Measurements from ENCODE around the gene RASSF4.

The RASSF4 gene

DNA sequence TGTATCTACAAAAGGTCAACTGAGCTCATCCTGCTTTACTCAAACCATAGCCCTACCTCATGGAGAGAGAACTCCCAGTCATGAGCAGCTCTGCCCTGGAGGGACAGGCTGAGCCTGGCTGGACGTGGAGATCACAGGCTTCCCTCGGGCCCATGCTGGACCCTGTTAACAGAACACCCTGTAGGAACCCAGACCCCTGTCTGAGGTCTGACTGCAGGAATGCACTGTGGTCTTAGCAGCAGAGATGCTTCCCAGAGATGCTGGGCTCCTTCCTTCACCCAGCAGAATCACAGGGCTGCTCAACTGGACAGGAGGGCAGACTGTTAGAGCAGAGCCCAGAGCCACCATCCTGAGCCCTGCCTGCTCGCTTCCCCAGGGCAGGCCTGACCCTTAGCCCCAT, 47.7 kb upstream of the RASSF4 start:
- no peak for TF ChIP-seq EZH2phosphoT487 (IDR thresholded peaks at IDR 0.05; ENCODE audit: low read depth)
- TF ChIP-seq, protein P1, sequence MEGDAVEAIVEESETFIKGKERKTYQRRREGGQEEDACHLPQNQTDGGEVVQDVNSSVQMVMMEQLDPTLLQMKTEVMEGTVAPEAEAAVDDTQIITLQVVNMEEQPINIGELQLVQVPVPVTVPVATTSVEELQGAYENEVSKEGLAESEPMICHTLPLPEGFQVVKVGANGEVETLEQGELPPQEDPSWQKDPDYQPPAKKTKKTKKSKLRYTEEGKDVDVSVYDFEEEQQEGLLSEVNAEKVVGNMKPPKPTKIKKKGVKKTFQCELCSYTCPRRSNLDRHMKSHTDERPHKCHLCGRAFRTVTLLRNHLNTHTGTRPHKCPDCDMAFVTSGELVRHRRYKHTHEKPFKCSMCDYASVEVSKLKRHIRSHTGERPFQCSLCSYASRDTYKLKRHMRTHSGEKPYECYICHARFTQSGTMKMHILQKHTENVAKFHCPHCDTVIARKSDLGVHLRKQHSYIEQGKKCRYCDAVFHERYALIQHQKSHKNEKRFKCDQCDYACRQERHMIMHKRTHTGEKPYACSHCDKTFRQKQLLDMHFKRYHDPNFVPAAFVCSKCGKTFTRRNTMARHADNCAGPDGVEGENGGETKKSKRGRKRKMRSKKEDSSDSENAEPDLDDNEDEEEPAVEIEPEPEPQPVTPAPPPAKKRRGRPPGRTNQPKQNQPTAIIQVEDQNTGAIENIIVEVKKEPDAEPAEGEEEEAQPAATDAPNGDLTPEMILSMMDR (IDR thresholded peaks at IDR 0.05; ENCODE audit: low read depth, low read length) = no peak
- Histone ChIP-seq H2AFZ (ENCODE audit: low read depth, low read length) (no peak overlapping the region), H3K4me1 (ENCODE audit: low read length) (no peaks in the 10 kb centered on the region), H3K9ac (ENCODE audit: low read length) (no peak overlapping the region), H3K4me3 (ENCODE audit: low read length) (no peak overlapping the region), H3K79me2 (ENCODE audit: low read length) (no peaks in the 10 kb centered on the region), H3K36me3 (replicated peaks; ENCODE audit: low read depth, low read length) (no peaks in the 10 kb centered on the region), H3K9me3 (ENCODE audit: insufficient read depth, low read length) (no peaks in the 10 kb centered on the region), H3K27me3 (ENCODE audit: low read depth, low read length) (no peaks in the 10 kb centered on the region), H3K4me2 (ENCODE audit: low read length) (no peak overlapping the region), H4K20me1 (ENCODE audit: insufficient read depth, low read length) (no peaks in the 10 kb centered on the region), H3K27ac (ENCODE audit: low read length) (no peak overlapping the region)

DNA sequence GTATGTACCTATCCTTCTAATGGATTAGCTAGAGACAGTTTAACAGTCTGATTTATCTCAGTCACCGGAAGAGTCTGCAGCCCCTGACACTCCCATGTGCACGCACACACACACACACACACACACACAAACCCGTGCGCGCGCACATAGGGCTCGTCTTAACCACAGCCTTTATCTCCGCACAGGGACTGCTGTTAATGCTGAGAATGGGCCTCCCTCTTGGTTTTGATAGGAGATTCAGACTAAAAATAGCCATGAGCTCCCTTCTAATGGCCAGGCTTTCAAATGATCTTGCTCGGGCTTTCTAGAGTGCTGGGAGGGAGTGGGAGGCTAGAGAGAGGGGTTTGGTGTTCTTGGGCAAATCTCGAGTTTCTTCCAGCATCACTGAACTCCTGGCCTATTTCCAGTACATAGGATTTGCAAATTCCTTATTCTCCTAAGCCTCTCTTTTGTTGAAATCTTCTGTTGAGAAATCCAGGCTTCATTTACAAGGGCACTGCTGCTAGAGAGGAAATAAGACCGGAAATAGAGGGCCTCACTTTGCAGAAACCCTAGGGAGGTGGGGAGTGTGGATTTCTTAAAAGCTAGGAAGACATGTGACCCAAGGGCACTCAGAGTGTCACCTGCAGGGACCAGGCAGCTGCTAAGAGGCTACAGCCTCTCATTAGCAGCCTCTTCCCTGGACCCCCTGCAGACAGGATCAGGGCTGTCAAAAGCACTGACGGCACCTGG, 46.1 kb upstream of the RASSF4 start:
- H3K4me2 ChIP-seq (ENCODE audit: low read length) = no peak overlapping the region
- no peaks in the 10 kb centered on the region for H3K27me3 ChIP-seq (ENCODE audit: low read depth, low read length)
- no peak overlapping the region for H3K4me3 ChIP-seq (ENCODE audit: low read length)
- no peaks in the 10 kb centered on the region for H3K4me1 ChIP-seq (ENCODE audit: low read length)
- H3K36me3 ChIP-seq (replicated peaks; ENCODE audit: low read depth, low read length) = no peaks in the 10 kb centered on the region
- no peaks in the 10 kb centered on the region for H3K9me3 ChIP-seq (ENCODE audit: insufficient read depth, low read length)
- H2AFZ ChIP-seq (ENCODE audit: low read depth, low read length) = no peak overlapping the region
- no peaks in the 10 kb centered on the region for H3K79me2 ChIP-seq (ENCODE audit: low read length)
- H3K9ac ChIP-seq (ENCODE audit: low read length) = no peak overlapping the region
- no peak overlapping the region for H3K27ac ChIP-seq (ENCODE audit: low read length)
- no peaks in the 10 kb centered on the region for H4K20me1 ChIP-seq (ENCODE audit: insufficient read depth, low read length)
- TF ChIP-seq, protein P1 (IDR thresholded peaks at IDR 0.05; ENCODE audit: low read depth, low read length) = no peak
- TF ChIP-seq EZH2phosphoT487 (IDR thresholded peaks at IDR 0.05; ENCODE audit: low read depth) = no peak

DNA sequence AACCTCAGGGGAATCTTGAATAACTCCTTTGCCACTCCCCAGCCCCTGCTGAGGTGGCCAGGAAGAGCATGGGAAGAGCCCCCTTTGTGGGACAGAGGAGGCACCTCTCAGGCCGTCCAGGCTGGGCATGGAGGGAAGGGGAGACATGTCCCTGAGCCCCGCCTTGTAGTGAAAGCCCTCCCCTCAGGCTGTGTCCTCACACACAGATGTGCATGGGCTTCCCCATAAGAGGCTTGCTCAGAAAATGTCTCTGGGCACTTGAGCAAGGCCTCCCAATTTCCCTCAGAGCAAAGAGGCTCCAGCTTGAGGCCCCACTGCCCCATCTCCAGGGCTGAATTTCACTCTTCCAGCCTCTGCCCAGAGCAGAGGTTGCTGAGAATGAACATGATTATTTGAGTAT, 44.7 kb upstream of the RASSF4 start:
- H3K36me3 ChIP-seq (replicated peaks; ENCODE audit: low read depth, low read length) = no peaks in the 10 kb centered on the region
- H3K4me2 ChIP-seq (ENCODE audit: low read length) = no peak overlapping the region
- H3K4me1 ChIP-seq (ENCODE audit: low read length) = no peaks in the 10 kb centered on the region
- no peak overlapping the region for H2AFZ ChIP-seq (ENCODE audit: low read depth, low read length)
- H3K4me3 ChIP-seq (ENCODE audit: low read length) = no peak overlapping the region
- TF ChIP-seq EZH2phosphoT487 (IDR thresholded peaks at IDR 0.05; ENCODE audit: low read depth) = no peak
- TF ChIP-seq, protein P1 (IDR thresholded peaks at IDR 0.05; ENCODE audit: low read depth, low read length) = no peak
- H3K79me2 ChIP-seq (ENCODE audit: low read length) = no peaks in the 10 kb centered on the region
- H3K9ac ChIP-seq (ENCODE audit: low read length) = no peak overlapping the region
- H3K9me3 ChIP-seq (ENCODE audit: insufficient read depth, low read length) = no peaks in the 10 kb centered on the region
- H4K20me1 ChIP-seq (ENCODE audit: insufficient read depth, low read length) = no peaks in the 10 kb centered on the region
- no peak overlapping the region for H3K27ac ChIP-seq (ENCODE audit: low read length)
- H3K27me3 ChIP-seq (ENCODE audit: low read depth, low read length) = no peaks in the 10 kb centered on the region

DNA sequence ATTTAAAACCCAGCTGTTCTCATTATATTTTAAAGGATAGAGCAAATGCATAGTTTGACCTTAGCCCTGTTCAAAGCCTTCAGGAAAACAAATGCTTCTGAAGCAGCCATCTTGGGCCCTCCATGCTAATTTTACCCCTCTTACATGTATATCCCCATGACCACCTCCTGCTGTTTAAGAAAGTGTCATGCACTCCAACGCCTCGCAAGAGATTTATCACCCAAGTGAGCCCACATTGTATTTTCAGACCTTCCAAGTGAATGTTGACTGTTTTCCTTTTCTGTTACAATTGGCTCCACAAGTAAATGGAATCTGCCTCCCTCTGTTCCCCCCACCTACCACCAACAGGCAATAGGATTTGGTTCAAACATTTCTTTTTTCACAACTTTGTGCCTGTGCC, 43.2 kb upstream of the RASSF4 start:
- Histone ChIP-seq H3K27me3 (ENCODE audit: low read depth, low read length) (no peaks in the 10 kb centered on the region), H3K9ac (ENCODE audit: low read length) (no peak overlapping the region), H2AFZ (ENCODE audit: low read depth, low read length) (no peak overlapping the region), H3K36me3 (replicated peaks; ENCODE audit: low read depth, low read length) (no peaks in the 10 kb centered on the region), H3K9me3 (ENCODE audit: insufficient read depth, low read length) (no peaks in the 10 kb centered on the region), H4K20me1 (ENCODE audit: insufficient read depth, low read length) (no peaks in the 10 kb centered on the region), H3K4me1 (ENCODE audit: low read length) (no peaks in the 10 kb centered on the region), H3K4me2 (ENCODE audit: low read length) (no peak overlapping the region), H3K4me3 (ENCODE audit: low read length) (no peak overlapping the region), H3K79me2 (ENCODE audit: low read length) (no peaks in the 10 kb centered on the region), H3K27ac (ENCODE audit: low read length) (no peak overlapping the region)
- TF ChIP-seq, protein P1 (IDR thresholded peaks at IDR 0.05; ENCODE audit: low read depth, low read length) = no peak
- TF ChIP-seq EZH2phosphoT487 (IDR thresholded peaks at IDR 0.05; ENCODE audit: low read depth) = no peak

All from OCI-LY3 (cell line).